ENCODE results near the gene DMTF1. TPM values are rescaled to one million over a fixed set of nuclear protein-coding genes. Genes with fewer than 3 reads are reported as not detected.
"Not testable (repeated sequence)": the region's sequence is repeated elsewhere in the genome, so short reads cannot be mapped to it uniquely, and the experiment has no call there.

DMTF1 gene
- total RNA-seq, 1 experiment from 2014 or later, result 44.7 TPM

GRCh38 chr7:87187120-87187519 is 34.9 kb downstream of the DMTF1 start:
- in situ Hi-C loops (cut with HindIII; ENCODE audit: low sequenced_read_pairs), result no loop called here
- no peak for DNase-seq (ENCODE audit: low spot score)

GRCh38 chr7:87188930-87189329 is 36.7 kb downstream of the DMTF1 start:
- in situ Hi-C loops (cut with HindIII; ENCODE audit: low sequenced_read_pairs), result no loop called here
- DNase-seq (ENCODE audit: low spot score), result no peak

GRCh38 chr7:87190783-87191182 is 38.5 kb downstream of the DMTF1 start:
- DNase-seq (ENCODE audit: low spot score), result no peak
- in situ Hi-C loops (cut with HindIII; ENCODE audit: low sequenced_read_pairs), result no loop called here

GRCh38 chr7:87192784-87193487 is 40.7 kb downstream of the DMTF1 start:
- in situ Hi-C loops (cut with HindIII; ENCODE audit: low sequenced_read_pairs), result no loop called here
- DNase-seq (ENCODE audit: low spot score), result no peak

GRCh38 chr7:87193912-87194311 is 41.7 kb downstream of the DMTF1 start:
- in situ Hi-C loops (cut with HindIII; ENCODE audit: low sequenced_read_pairs), result no loop called here
- DNase-seq (ENCODE audit: low spot score), result no peak

- in situ Hi-C loops (cut with HindIII; ENCODE audit: low sequenced_read_pairs), result no loop called here
- DNase-seq (ENCODE audit: low spot score), result no peak
Observed at GRCh38 chr7:87199241-87199640, 47.0 kb downstream of the DMTF1 start.

- in situ Hi-C loops (cut with HindIII; ENCODE audit: low sequenced_read_pairs), result no loop called here
Observed at GRCh38 chr7:87199700-87200450, 47.6 kb downstream of the DMTF1 start.

GRCh38 chr7:87202208-87202607 is 50.0 kb downstream of the DMTF1 start:
- in situ Hi-C loops (cut with HindIII; ENCODE audit: low sequenced_read_pairs), result no loop called here
- DNase-seq (ENCODE audit: low spot score), result no peak

More at GRCh38 chr7:87199700-87200450, 47.6 kb downstream of the DMTF1 start:
- DNase-seq (ENCODE audit: low spot score), result no peak

GRCh38 chr7:87202705-87203104 is 50.5 kb downstream of the DMTF1 start:
- in situ Hi-C loops (cut with HindIII; ENCODE audit: low sequenced_read_pairs), result no loop called here
- no peak for DNase-seq (ENCODE audit: low spot score)

GRCh38 chr7:87203929-87204328 is 51.7 kb downstream of the DMTF1 start:
- DNase-seq (ENCODE audit: low spot score); in situ Hi-C loops (cut with HindIII; ENCODE audit: low sequenced_read_pairs): not testable (repeated sequence)

- no peak for DNase-seq (ENCODE audit: low spot score)
- in situ Hi-C loops (cut with HindIII; ENCODE audit: low sequenced_read_pairs), result no loop called here
Observed at GRCh38 chr7:87204933-87205332, 52.7 kb downstream of the DMTF1 start.

- in situ Hi-C loops (cut with HindIII; ENCODE audit: low sequenced_read_pairs); DNase-seq (ENCODE audit: low spot score): not testable (repeated sequence)
Observed at GRCh38 chr7:87205701-87206100, 53.4 kb downstream of the DMTF1 start.

- in situ Hi-C loops (cut with HindIII; ENCODE audit: low sequenced_read_pairs), result no loop called here
- no peak for DNase-seq (ENCODE audit: low spot score)
Observed at GRCh38 chr7:87206361-87206760, 54.1 kb downstream of the DMTF1 start.

- no peak for DNase-seq (ENCODE audit: low spot score)
- in situ Hi-C loops (cut with HindIII; ENCODE audit: low sequenced_read_pairs), result no loop called here
Observed at GRCh38 chr7:87209295-87209924, 57.2 kb downstream of the DMTF1 start.

- in situ Hi-C loops (cut with HindIII; ENCODE audit: low sequenced_read_pairs), result no loop called here
- no peak for DNase-seq (ENCODE audit: low spot score)
Observed at GRCh38 chr7:87210506-87210905, 58.3 kb downstream of the DMTF1 start.

GRCh38 chr7:87212498-87212897 is 60.2 kb downstream of the DMTF1 start:
- in situ Hi-C loops (cut with HindIII; ENCODE audit: low sequenced_read_pairs), result no loop called here
- no peak for DNase-seq (ENCODE audit: low spot score)

- in situ Hi-C loops (cut with HindIII; ENCODE audit: low sequenced_read_pairs), result no loop called here
- no peak for DNase-seq (ENCODE audit: low spot score)
Observed at GRCh38 chr7:87213252-87213651, 61.0 kb downstream of the DMTF1 start.

GRCh38 chr7:87213811-87214210 is 61.6 kb downstream of the DMTF1 start:
- no peak for DNase-seq (ENCODE audit: low spot score)
- in situ Hi-C loops (cut with HindIII; ENCODE audit: low sequenced_read_pairs), result no loop called here

GRCh38 chr7:87215046-87215445 is 62.8 kb downstream of the DMTF1 start:
- DNase-seq (ENCODE audit: low spot score), result no peak
- in situ Hi-C loops (cut with HindIII; ENCODE audit: low sequenced_read_pairs), result no loop called here
